ENCODE measurements around the gene JARID2. TPM values are rescaled to one million over a fixed set of nuclear protein-coding genes. Genes with fewer than 3 reads are reported as not detected.

The JARID2 gene
- total and polyA plus RNA-seq, 7 donors = 1.8 to 7.8 (median 6.1) TPM

DNA sequence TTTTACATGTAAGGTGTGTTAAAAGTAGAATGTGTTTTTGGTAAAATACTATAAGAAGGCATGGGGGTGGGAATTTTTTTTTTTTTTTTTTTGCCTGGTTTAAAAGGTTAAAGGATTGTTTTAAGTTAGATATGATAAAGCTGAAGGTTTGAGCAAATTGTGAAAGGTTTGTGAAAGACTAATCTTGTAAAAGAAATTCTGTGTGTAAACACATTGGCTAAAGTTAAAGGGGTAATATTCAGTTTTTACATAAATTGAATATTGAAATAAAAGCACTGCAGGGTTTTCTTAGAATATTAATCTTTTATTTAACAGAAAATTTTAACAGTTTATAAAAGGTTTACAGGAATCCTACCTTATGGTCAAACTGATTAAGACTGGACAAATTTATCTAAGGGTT is 311.3 kb downstream of the JARID2 start:
- H3K9me3 ChIP-seq = no peaks in the 10 kb centered on the region
- no peak overlapping the region for H3K4me3 ChIP-seq
- intact Hi-C loops (cut with DNase I) = no loop called here
- TF ChIP-seq EP300 (IDR thresholded peaks at IDR 0.05) (no peak), CTCF (IDR thresholded peaks at IDR 0.05) (no peak), POLR2AphosphoS5 (IDR thresholded peaks at IDR 0.05) (no peak), POLR2A (IDR thresholded peaks at IDR 0.05) (no peak)
- no peak for DNase-seq
- no peaks in the 10 kb centered on the region for H3K27me3 ChIP-seq
- peaks cover 0 to 19% (median 6%) of the 10 kb centered on the region in 4 donors for H3K4me1 ChIP-seq
- no peak overlapping the region for H3K27ac ChIP-seq
- no peaks in the 10 kb centered on the region for H3K36me3 ChIP-seq

GRCh38 chr6:15560713-15561112 is 314.8 kb downstream of the JARID2 start:
- H3K9me3 ChIP-seq = no peaks in the 10 kb centered on the region
- WGBS, 2 donors = 99% methylated on average over 1 of the region's 1 CpG
- peaks cover 0 to 14% (median 5%) of the 10 kb centered on the region in 4 donors for H3K4me1 ChIP-seq
- intact Hi-C loops (cut with DNase I) = no loop called here
- no peak overlapping the region for H3K4me3 ChIP-seq
- no peaks in the 10 kb centered on the region for H3K27me3 ChIP-seq
- H3K27ac ChIP-seq = no peak overlapping the region
- H3K36me3 ChIP-seq = no peaks in the 10 kb centered on the region
- no peak for DNase-seq
- TF ChIP-seq POLR2AphosphoS5 (IDR thresholded peaks at IDR 0.05) = no peak
- TF ChIP-seq CTCF (IDR thresholded peaks at IDR 0.05) = no peak
- TF ChIP-seq POLR2A (IDR thresholded peaks at IDR 0.05) = no peak
- TF ChIP-seq EP300 (IDR thresholded peaks at IDR 0.05) = no peak

GRCh38 chr6:15561447-15562199 is 315.8 kb downstream of the JARID2 start:
- WGBS, 2 donors = 93 to 97% methylated on average over 3 of the region's 3 CpGs
- H3K27me3 ChIP-seq = no peaks in the 10 kb centered on the region
- no peaks in the 10 kb centered on the region for H3K36me3 ChIP-seq
- H3K4me3 ChIP-seq = no peak overlapping the region
- no peak overlapping the region for H3K27ac ChIP-seq
- peaks cover 0 to 14% (median 5%) of the 10 kb centered on the region in 4 donors for H3K4me1 ChIP-seq
- intact Hi-C loops (cut with DNase I) = no loop called here
- no peak for DNase-seq
- TF ChIP-seq POLR2AphosphoS5 (IDR thresholded peaks at IDR 0.05) = no peak
- no peak for TF ChIP-seq CTCF (IDR thresholded peaks at IDR 0.05)
- no peak for TF ChIP-seq POLR2A (IDR thresholded peaks at IDR 0.05)
- H3K9me3 ChIP-seq = no peaks in the 10 kb centered on the region

DNA sequence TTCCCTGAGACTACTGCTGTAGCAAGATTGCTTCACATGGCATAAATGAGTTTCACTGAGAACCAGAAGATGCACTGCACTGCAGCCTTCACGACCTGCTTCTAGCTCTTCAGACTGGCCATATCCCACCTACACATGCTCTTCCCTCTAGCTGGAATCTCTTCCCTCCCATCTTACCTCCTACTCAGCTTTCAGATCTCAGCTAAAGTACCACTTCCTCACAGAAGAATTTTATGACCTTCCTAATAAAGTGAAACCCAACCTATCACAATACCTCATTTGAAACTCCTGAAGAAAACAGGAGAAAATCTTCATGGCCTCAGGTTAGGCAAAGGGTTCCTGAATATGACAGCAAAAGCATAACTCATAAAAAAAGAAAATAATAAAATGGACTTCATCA is 317.1 kb downstream of the JARID2 start:
- Histone ChIP-seq H3K4me3 (no peak overlapping the region), H3K4me1 (peaks cover 0 to 14% (median 5%) of the 10 kb centered on the region in 4 donors), H3K9me3 (no peaks in the 10 kb centered on the region), H3K36me3 (no peaks in the 10 kb centered on the region), H3K27ac (no peak overlapping the region), H3K27me3 (no peaks in the 10 kb centered on the region)
- DNase-seq = no peak
- WGBS, 2 donors = 89 to 90% methylated on average over 1 of the region's 1 CpG
- intact Hi-C loops (cut with DNase I) = no loop called here
- TF ChIP-seq POLR2A (IDR thresholded peaks at IDR 0.05) = no peak
- TF ChIP-seq EP300 (IDR thresholded peaks at IDR 0.05) = no peak
- no peak for TF ChIP-seq POLR2AphosphoS5 (IDR thresholded peaks at IDR 0.05)
- no peak for TF ChIP-seq CTCF (IDR thresholded peaks at IDR 0.05)

Data from sigmoid colon (tissue), 7 donors.